HG03520 (cell line): Measurements from ENCODE around the gene GPR179.

Experiments
- ATAC-seq: cut with Tn5 transposase; IDR thresholded peaks from one replicate; pipeline ENCODE4 v1.9.1; 2021; ENCODE audit warnings: mild to moderate bottlenecking, moderate library complexity; ENCODE audit not compliant: unreplicated experiment

The GPR179 gene

GRCh38 chr17:38349097-38349730 lies 5.5 kb upstream of the GPR179 start:
- no peak for ATAC-seq

DNA sequence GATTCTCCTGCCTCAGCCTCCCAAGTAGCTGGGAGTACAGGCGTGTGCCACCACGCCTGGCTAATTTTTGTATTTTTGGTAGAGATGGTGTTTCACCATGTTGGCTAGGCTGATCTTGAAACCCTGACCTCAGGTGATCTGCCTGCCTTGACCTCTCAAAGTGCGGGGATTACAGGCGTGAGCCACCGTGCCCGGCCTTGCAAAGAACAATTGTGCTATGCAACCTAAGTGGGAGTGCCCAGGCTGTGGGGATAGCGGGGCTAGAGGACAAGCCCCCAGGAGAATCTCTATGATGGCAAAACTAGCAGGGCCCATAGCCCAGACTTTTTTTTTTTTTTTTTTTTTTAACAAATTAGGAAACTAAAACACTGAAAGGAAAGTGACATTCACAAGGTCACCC lies 2.0 kb upstream of the GPR179 start:
- no peak for ATAC-seq

DNA sequence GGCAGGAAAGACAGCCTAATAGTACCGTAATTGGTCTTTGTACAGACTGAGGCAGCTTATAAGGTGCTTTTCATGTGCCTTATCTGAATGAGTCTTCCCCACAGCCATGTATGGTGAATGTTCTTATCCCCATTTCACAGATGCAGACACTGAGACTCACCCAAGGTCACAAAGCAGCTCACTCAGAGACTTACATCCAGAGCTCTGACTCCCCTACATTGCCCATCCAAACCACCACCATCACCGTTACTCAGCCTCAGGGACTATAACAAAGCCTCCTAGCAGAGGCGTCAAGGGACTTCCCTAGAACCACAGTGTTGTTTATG lies 627 bp upstream of the GPR179 start:
- no peak for ATAC-seq

- no peak for ATAC-seq
These were observed 709 bp downstream of the GPR179 start for GRCh38 chr17:38342886-38343607.

DNA sequence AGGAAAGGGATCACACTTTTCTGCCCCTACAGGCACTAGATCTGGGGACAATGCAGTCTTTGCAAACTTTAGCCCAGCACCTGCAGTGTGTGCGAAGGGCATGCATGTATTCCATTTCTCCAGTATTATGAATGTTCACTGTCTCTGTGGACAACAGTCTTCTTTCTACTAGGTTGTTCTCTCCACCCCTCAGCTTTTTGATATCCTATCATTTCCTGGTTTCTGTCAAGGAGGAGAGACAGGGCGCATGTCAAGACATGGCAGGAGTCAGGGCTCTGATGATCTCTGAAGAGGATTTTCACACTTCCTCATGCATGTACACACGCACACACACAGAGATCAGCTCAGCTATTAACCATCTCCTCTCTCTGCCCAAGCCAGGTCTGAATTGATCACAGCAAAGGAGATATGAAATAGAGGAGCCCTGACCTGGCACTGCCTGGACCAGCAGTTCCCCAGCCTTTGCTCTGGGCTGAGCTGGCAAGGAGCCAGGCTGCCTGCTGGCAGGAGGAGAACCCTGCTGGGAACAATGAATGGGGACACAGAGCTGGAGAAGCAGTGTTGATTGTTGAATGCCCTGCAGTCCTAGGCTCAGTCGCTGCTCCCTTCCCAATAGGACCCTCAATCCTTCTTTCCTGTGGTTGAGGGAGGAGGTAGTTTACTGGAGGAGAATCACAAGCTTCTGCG lies 2.6 kb downstream of the GPR179 start:
- no peak for ATAC-seq

DNA sequence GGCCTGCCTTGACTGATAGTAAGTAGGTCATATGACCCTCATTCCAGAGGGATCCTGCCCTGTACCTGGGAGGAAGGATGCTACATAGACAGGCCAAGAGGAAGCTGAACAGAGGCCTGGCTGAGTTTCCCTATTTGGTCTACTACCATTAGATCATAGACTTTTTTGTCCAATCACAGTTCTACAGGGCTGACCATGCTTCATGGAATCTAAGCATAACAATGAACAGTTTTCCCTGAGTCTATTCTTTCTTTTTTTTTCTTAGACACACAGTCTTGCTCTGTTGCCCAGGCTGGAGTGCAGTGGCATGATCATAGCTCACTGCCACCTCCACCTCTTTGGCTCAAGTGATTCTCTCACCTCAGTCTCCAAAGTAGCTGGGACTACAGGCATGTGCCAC lies 3.9 kb downstream of the GPR179 start:
- ATAC-seq: no peak

DNA sequence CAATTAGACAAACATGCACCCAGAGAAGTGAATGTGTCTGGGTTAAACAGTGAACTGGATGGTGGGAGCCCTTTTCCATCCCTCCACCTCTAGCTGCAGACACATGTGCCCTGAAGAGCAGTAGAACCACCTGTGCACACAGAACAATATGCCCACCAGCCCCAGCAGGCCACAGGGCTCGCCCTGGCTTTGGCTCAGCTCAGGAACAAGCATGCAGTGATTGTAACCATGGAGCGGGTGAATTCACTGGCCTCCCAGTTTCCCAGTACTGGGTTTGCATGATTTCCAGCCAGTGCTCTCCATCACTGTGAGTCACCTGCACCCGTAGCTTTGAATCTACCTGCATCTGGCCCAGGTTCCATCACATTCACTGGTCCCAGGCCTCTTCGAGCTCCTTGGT lies 5.2 kb downstream of the GPR179 start:
- no peak for ATAC-seq

- no peak for ATAC-seq
These were observed 5.7 kb downstream of the GPR179 start for GRCh38 chr17:38338053-38338452.

DNA sequence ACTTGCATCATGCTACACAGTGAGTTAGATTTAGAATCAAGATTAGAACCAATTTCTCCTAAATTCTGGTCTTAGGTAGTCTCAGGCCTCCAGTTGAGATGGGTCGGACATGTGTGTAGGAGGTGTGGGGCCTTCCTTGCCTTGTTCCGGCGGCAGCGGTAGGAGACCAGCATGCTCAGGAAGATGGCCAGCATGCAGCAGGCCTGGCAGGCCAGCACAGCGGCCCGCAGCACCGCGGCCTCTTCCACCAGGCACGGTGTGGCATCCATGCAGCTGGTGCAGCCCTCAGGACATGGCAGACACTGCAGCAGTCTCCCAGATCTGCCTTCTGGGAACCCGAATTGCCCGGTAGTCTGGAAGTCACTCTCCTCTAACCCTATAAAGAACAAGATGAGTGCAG lies 6.9 kb downstream of the GPR179 start:
- no peak for ATAC-seq

GRCh38 chr17:38334480-38335364 lies 9.0 kb downstream of the GPR179 start:
- no peak for ATAC-seq

GRCh38 chr17:38333635-38334295 lies 10.0 kb downstream of the GPR179 start:
- ATAC-seq: no peak

- ATAC-seq: no peak
These were observed 11.0 kb downstream of the GPR179 start for GRCh38 chr17:38332735-38333134.

- no peak for ATAC-seq
These were observed 12.8 kb downstream of the GPR179 start for GRCh38 chr17:38330941-38331411.

DNA sequence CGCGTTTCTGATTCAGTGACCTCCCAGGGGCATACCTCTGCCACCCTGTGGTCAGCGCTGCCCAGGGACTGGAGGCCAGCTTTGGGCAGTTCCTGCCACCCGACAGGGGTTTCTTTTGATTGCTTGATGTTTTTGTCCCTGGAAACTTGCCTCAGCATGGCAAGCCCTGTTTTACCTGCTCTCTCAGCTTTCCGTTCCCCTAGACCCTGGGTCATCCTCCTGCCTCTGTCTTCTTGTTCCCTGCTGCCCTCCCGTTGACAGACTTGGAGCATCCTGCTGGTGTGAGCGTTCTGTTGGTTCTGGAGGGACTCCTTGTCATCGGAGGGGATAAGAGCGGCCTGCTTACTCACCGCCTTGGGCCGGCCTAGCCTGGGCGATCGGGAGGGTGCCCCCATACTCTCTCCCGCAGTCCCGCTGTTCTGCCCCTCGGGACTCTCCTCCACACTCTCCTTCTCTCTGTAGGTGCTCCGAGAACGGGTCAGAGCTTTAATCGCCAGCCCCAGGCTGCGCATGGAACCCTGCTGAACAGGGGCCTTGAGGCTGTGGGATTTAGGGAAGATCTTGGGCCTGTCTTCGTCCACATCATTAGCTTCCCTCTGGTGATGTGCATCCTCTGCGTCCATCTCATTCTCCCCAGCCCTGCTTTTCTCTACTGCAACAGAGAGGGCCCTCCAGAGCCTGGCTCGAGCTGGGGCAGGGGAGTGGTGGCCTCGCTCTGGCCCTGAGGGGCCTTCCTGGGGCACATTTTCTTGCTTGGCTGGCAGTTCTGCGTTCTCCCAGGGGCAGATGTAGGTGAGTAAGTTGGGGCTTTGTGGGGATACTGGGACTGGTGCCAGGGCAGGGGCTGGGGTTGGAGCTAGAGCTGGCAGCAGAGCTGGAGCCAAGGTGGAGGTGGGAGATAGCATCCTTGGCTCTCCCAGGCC lies 13.7 kb downstream of the GPR179 start:
- ATAC-seq: no peak

GRCh38 chr17:38329284-38329683 lies 14.5 kb downstream of the GPR179 start:
- ATAC-seq: no peak

GRCh38 chr17:38328620-38329019 lies 15.1 kb downstream of the GPR179 start:
- no peak for ATAC-seq

GRCh38 chr17:38327936-38328335 lies 15.8 kb downstream of the GPR179 start:
- no peak for ATAC-seq

GRCh38 chr17:38326996-38327792 lies 16.6 kb downstream of the GPR179 start:
- no peak for ATAC-seq
